Hepatic stellate cell (primary cell): Measurements from ENCODE around the gene MTERF4.

ENCODE experiments used
- DNase-seq: peaks from one replicate; pipeline ENCODE4 v3.0.0; 2011; ENCODE audit warnings: low spot score

The MTERF4 gene

GRCh38 chr2:241102239-241102803, at the start of gene MTERF4:
Gene MTERF4, minus strand, starts transcription at chr2:241102287. Its CDS starts 14 bp downstream, at chr2:241102273.
- peak; percentile 90 for DNase-seq

GRCh38 chr2:241150660-241151530, 48.8 kb upstream of the MTERF4 start:
- no peak for DNase-seq

- DNase-seq = peak; percentile 99
Observed at GRCh38 chr2:241149925-241150659, 48.0 kb upstream of the MTERF4 start, which contains the start of gene PPP1R7. Gene PPP1R7, plus strand, starts transcription at chr2:241150467. Its CDS starts 29 bp downstream, at chr2:241150496.

GRCh38 chr2:241149675-241149924, 47.5 kb upstream of the MTERF4 start:
- DNase-seq = no peak

GRCh38 chr2:241148891-241149674, 47.0 kb upstream of the MTERF4 start, which contains the start of gene PASK:
Gene PASK, minus strand, starts transcription at chr2:241149472. Its CDS starts 6,440 bp downstream, at chr2:241143032.
- peak; percentile 98 for DNase-seq

GRCh38 chr2:241148239-241148638, 46.2 kb upstream of the MTERF4 start:
- no peak for DNase-seq

- DNase-seq = no peak
Observed at GRCh38 chr2:241147336-241147735, 45.2 kb upstream of the MTERF4 start.

- DNase-seq = no peak
Observed at GRCh38 chr2:241146286-241146685, 44.2 kb upstream of the MTERF4 start.

GRCh38 chr2:241142593-241142992, 40.5 kb upstream of the MTERF4 start:
- DNase-seq = no peak

GRCh38 chr2:241142063-241142462, 40.0 kb upstream of the MTERF4 start:
- no peak for DNase-seq

- DNase-seq = no peak
Observed at GRCh38 chr2:241141214-241141770, 39.2 kb upstream of the MTERF4 start.

- DNase-seq = no peak
Observed at GRCh38 chr2:241140445-241140840, 38.4 kb upstream of the MTERF4 start.

- DNase-seq = no peak
Observed at GRCh38 chr2:241139531-241140444, 37.7 kb upstream of the MTERF4 start.

- no peak for DNase-seq
Observed at GRCh38 chr2:241138471-241138870, 36.4 kb upstream of the MTERF4 start.

- no peak for DNase-seq
Observed at GRCh38 chr2:241137276-241138190, 35.4 kb upstream of the MTERF4 start.

- DNase-seq = no peak
Observed at GRCh38 chr2:241136661-241137260, 34.7 kb upstream of the MTERF4 start.

GRCh38 chr2:241136191-241136590, 34.1 kb upstream of the MTERF4 start:
- DNase-seq = no peak

- no peak for DNase-seq
Observed at GRCh38 chr2:241135737-241136136, 33.6 kb upstream of the MTERF4 start.

- no peak for DNase-seq
Observed at GRCh38 chr2:241134711-241135110, 32.6 kb upstream of the MTERF4 start.
